HepG2 (cell line): ENCODE data around the gene CNTFR. TPM values are rescaled to one million over a fixed set of nuclear protein-coding genes. Genes with fewer than 3 reads are reported as not detected.
A peak's percentile ranks its signal among the peaks of the same experiment; 100 is the strongest.

Experiments
- ARHGAP35 ChIP-seq: sonication (generic); formaldehyde crosslinking; IDR thresholded peaks from 2 replicates; pipeline ENCODE4 v1.9.0; 2022; ENCODE audit warnings: mild to moderate bottlenecking, inconsistent platforms, moderate library complexity, missing genetic modification reagents, borderline replicate concordance
- BRCA1 ChIP-seq: sonication (generic); formaldehyde crosslinking; IDR thresholded peaks from 2 replicates; pipeline ENCODE4 v1.4.0; 2020; ENCODE audit warnings: missing genetic modification reagents
- EED ChIP-seq: sonication (generic); formaldehyde crosslinking; IDR thresholded peaks from 2 replicates; pipeline ENCODE4 v1.5.0; 2020; ENCODE audit warnings: mild to moderate bottlenecking, missing genetic modification reagents
- FOXA3 ChIP-seq: IDR thresholded peaks from 2 replicates; pipeline ENCODE4 v1.6.1; 2016; ENCODE audit warnings: missing genetic modification reagents, missing compliant biosample characterization
- FOXJ3 ChIP-seq: sonication (generic); formaldehyde crosslinking; IDR thresholded peaks from 2 replicates; pipeline ENCODE4 v1.4.0; 2020; ENCODE audit warnings: missing genetic modification reagents, mild to moderate bottlenecking, borderline replicate concordance
- GATAD2A ChIP-seq: IDR thresholded peaks from 2 replicates; pipeline ENCODE4 v1.6.1; 2016
- HNRNPK ChIP-seq: fragments of 200-400 bp; formaldehyde crosslinking; IDR thresholded peaks from 2 replicates; pipeline ENCODE4 v1.6.1; 2018; ENCODE audit warnings: low read length, low read depth, moderate library complexity, mild to moderate bottlenecking; ENCODE audit not compliant: poor library complexity, severe bottlenecking
- ISL2 ChIP-seq: sonication (generic); formaldehyde crosslinking; IDR thresholded peaks from 2 replicates; pipeline ENCODE4 v1.5.0; 2020; ENCODE audit warnings: missing genetic modification reagents
- JARID2 ChIP-seq: sonication (generic); formaldehyde crosslinking; IDR thresholded peaks from 2 replicates; pipeline ENCODE4 v1.8.1; 2023; ENCODE audit warnings: missing genetic modification reagents, inconsistent platforms; ENCODE audit not compliant: insufficient replicate concordance
- NCOA1 ChIP-seq: sonication (generic); formaldehyde crosslinking; IDR thresholded peaks from 2 replicates; pipeline ENCODE4 v1.9.0; 2021; ENCODE audit warnings: missing genetic modification reagents
- PHF5A ChIP-seq: IDR thresholded peaks from one replicate; pipeline ENCODE4 v1.6.1; 2018; ENCODE audit warnings: low read depth, missing genetic modification reagents; ENCODE audit not compliant: unreplicated experiment
- SALL1 ChIP-seq: sonication (generic); formaldehyde crosslinking; IDR thresholded peaks from 2 replicates; pipeline ENCODE4 v1.8.0; 2022; ENCODE audit warnings: mild to moderate bottlenecking, missing genetic modification reagents
- SP140L ChIP-seq: sonication (generic); formaldehyde crosslinking; IDR thresholded peaks from 2 replicates; pipeline ENCODE4 v1.4.0; 2020; ENCODE audit warnings: missing genetic modification reagents, borderline replicate concordance
- ZBTB2 ChIP-seq: sonication (generic); formaldehyde crosslinking; IDR thresholded peaks from 2 replicates; pipeline ENCODE4 v1.8.0; 2022; ENCODE audit warnings: low read depth, missing genetic modification reagents
- ZFX ChIP-seq: sonication (generic); formaldehyde crosslinking; IDR thresholded peaks from 2 replicates; pipeline ENCODE4 v1.4.0; 2020; ENCODE audit warnings: mild to moderate bottlenecking, low read depth, missing genetic modification reagents, moderate library complexity
- ZNF3 ChIP-seq: IDR thresholded peaks from 2 replicates; pipeline ENCODE4 v1.7.0; 2017; ENCODE audit warnings: inconsistent platforms
- ZNF33B ChIP-seq: sonication (generic); formaldehyde crosslinking; IDR thresholded peaks from 2 replicates; pipeline ENCODE4 v1.5.1; 2020; ENCODE audit warnings: mild to moderate bottlenecking, missing genetic modification reagents
- ZNF446 ChIP-seq: sonication (generic); formaldehyde crosslinking; IDR thresholded peaks from 2 replicates; pipeline ENCODE4 v1.5.0; 2020; ENCODE audit warnings: mild to moderate bottlenecking, missing genetic modification reagents
- polyA plus RNA-seq, 8 experiments: library from polyadenylated mRNA; depleted of rRNA in 3 of 8; stranded (reverse) in 7 of 8; unstranded in 1 of 8; fragments of >200 nt; fragmentation: Illumina TruSeq in 4 of 8; extraction: Trizol in 4 of 8; gene quantifications; 2 replicates each; pipeline versions ENCODE4 v1.2.1 to v1.2.3, GENCODE V29; 2011 to 2016; ENCODE audit warnings: low read depth in 4 of 8, missing spikeins in 1 of 8, mixed read lengths in 1 of 8; ENCODE audit not compliant: insufficient read depth in 1 of 8
- total RNA-seq, 5 experiments: library from RNA; depleted of rRNA; stranded (reverse); fragments of >200 nt; fragmentation: Illumina TruSeq; extraction: Trizol; gene quantifications; 2 replicates each; pipeline ENCODE4 v1.2.3, GENCODE V29; 2016; ENCODE audit warnings: low read depth in 1 of 5
- TF ChIP-seq, protein P1 (sequence below), 2 experiments: IDR thresholded peaks; 2 replicates each; pipeline ENCODE4 v1.6.1; 2011 to 2012; ENCODE audit warnings: low read length in 2 of 2, borderline replicate concordance in 1 of 2, low read depth in 1 of 2, mild to moderate bottlenecking in 1 of 2, moderate library complexity in 1 of 2
- TF ChIP-seq, protein P2 (sequence below): sonication (generic); formaldehyde crosslinking; IDR thresholded peaks from 2 replicates; pipeline ENCODE4 v1.8.0; 2022; ENCODE audit warnings: missing genetic modification reagents, mild to moderate bottlenecking, inconsistent platforms, borderline replicate concordance
- TF ChIP-seq, protein P3 (sequence below): IDR thresholded peaks from 2 replicates; pipeline ENCODE4 v1.6.1; 2016; ENCODE audit warnings: missing biosample characterization, missing genetic modification reagents, low read depth
- TF ChIP-seq, protein P4 (sequence below): sonication (generic); formaldehyde crosslinking; IDR thresholded peaks from 2 replicates; pipeline ENCODE4 v1.9.0; 2022; ENCODE audit warnings: low read depth, missing genetic modification reagents

The CNTFR gene
- total and polyA plus RNA-seq, 2 of the 13 experiments (the other 11 are each of a cell fraction or from before 2014, with no cell fraction given): not detected

- TF ChIP-seq, protein P1, sequence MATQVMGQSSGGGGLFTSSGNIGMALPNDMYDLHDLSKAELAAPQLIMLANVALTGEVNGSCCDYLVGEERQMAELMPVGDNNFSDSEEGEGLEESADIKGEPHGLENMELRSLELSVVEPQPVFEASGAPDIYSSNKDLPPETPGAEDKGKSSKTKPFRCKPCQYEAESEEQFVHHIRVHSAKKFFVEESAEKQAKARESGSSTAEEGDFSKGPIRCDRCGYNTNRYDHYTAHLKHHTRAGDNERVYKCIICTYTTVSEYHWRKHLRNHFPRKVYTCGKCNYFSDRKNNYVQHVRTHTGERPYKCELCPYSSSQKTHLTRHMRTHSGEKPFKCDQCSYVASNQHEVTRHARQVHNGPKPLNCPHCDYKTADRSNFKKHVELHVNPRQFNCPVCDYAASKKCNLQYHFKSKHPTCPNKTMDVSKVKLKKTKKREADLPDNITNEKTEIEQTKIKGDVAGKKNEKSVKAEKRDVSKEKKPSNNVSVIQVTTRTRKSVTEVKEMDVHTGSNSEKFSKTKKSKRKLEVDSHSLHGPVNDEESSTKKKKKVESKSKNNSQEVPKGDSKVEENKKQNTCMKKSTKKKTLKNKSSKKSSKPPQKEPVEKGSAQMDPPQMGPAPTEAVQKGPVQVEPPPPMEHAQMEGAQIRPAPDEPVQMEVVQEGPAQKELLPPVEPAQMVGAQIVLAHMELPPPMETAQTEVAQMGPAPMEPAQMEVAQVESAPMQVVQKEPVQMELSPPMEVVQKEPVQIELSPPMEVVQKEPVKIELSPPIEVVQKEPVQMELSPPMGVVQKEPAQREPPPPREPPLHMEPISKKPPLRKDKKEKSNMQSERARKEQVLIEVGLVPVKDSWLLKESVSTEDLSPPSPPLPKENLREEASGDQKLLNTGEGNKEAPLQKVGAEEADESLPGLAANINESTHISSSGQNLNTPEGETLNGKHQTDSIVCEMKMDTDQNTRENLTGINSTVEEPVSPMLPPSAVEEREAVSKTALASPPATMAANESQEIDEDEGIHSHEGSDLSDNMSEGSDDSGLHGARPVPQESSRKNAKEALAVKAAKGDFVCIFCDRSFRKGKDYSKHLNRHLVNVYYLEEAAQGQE (IDR thresholded peaks at IDR 0.05; ENCODE audit: borderline replicate concordance in 1 of 2, low read depth in 1 of 2, low read length in 2 of 2): 0 out of 4 replicates have a peak, but pooled peaks of 1 of the 2 experiments have one; percentile 33
- TF ChIP-seq EED (CRISPR knock-in tag): no peak
- no peak for TF ChIP-seq HNRNPK
- TF ChIP-seq, protein P2, sequence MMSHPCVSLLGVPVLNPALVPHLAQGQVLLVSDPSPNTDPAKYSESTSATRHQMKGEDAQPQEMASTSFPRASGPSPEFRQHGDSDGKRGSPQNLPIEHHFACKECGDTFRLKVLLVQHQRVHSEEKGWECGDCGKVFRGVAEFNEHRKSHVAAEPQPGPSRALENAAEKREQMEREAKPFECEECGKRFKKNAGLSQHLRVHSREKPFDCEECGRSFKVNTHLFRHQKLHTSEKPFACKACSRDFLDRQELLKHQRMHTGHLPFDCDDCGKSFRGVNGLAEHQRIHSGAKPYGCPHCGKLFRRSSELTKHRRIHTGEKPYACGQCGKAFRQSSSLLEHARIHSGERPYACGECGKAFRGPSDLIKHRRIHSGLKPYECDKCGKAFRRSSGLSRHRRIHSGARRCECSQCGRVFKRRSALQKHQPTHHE (CRISPR knock-in tag): no peak
- TF ChIP-seq ZNF33B: no peak
- TF ChIP-seq FOXA3: peak; percentile 87
- no peak for TF ChIP-seq ZNF446
- TF ChIP-seq JARID2: no peak
- TF ChIP-seq BRCA1 (CRISPR knock-in tag): no peak
- TF ChIP-seq FOXJ3 (CRISPR knock-in tag): 0 out of 2 replicates have a peak, but pooled peaks have one; percentile 55
- TF ChIP-seq SALL1 (CRISPR knock-in tag): peak; percentile 37; the same call in 1 of the 2 replicates
- no peak for TF ChIP-seq ARHGAP35 (CRISPR knock-in tag)
- TF ChIP-seq SP140L (CRISPR knock-in tag): no peak
- TF ChIP-seq, protein P3, sequence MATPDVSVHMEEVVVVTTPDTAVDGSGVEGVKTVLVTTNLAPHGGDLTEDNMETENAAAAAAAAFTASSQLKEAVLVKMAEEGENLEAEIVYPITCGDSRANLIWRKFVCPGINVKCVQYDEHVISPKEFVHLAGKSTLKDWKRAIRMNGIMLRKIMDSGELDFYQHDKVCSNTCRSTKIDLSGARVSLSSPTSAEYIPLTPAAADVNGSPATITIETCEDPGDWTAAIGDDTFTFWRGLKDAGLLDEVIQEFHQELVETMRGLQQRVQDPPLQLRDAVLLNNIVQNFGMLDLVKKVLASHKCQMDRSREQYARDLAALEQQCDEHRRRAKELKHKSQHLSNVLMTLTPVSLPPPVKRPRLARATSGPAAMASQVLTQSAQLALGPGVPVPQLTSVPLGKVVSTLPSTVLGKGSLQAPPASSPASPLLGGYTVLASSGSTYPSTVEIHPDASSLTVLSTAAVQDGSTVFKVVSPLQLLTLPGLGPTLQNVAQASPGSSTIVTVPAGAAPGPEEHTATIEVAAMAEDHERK (CRISPR knock-in tag): no peak
- peak; percentile 88 for TF ChIP-seq GATAD2A
- no peak for TF ChIP-seq NCOA1 (CRISPR knock-in tag)
- TF ChIP-seq, protein P4, sequence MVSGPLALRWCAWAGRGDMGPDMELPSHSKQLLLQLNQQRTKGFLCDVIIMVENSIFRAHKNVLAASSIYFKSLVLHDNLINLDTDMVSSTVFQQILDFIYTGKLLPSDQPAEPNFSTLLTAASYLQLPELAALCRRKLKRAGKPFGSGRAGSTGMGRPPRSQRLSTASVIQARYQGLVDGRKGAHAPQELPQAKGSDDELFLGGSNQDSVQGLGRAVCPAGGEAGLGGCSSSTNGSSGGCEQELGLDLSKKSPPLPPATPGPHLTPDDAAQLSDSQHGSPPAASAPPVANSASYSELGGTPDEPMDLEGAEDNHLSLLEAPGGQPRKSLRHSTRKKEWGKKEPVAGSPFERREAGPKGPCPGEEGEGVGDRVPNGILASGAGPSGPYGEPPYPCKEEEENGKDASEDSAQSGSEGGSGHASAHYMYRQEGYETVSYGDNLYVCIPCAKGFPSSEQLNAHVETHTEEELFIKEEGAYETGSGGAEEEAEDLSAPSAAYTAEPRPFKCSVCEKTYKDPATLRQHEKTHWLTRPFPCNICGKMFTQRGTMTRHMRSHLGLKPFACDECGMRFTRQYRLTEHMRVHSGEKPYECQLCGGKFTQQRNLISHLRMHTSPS (CRISPR knock-in tag): no peak
- no peak for TF ChIP-seq ZBTB2
- TF ChIP-seq ZFX (CRISPR knock-in tag): no peak
- TF ChIP-seq ZNF3 (CRISPR knock-in tag): no peak
- no peak for TF ChIP-seq PHF5A (CRISPR knock-in tag)
- TF ChIP-seq ISL2 (CRISPR knock-in tag): peak; percentile 29; the same call in 1 of the 2 replicates
These were observed 45.5 kb downstream of the CNTFR start (continued) for GRCh38 chr9:34544035-34544434.
